ENCODE results near the gene SARDH.

- peak; percentile 88 to 100 (median 97) for TF ChIP-seq CTCF (IDR thresholded peaks at IDR 0.05)
- TF ChIP-seq POLR2A (IDR thresholded peaks at IDR 0.05), result no peak
Measured at GRCh38 chr9:133742849-133743444, 4.8 kb upstream of the SARDH start.

Measured in tibial nerve (tissue), 3 donors.